HCT116 (cell line): ENCODE measurements around the gene GSG1L.

ENCODE experiments used
- EGR1 ChIP-seq: IDR thresholded peaks from 2 replicates; pipeline ENCODE4 v1.6.1; 2012; ENCODE audit warnings: low read depth
- EZH2 ChIP-seq: fragments of 200-600 bp; sonication (generic); IDR thresholded peaks from 2 replicates; pipeline ENCODE4 v1.6.1; 2017; ENCODE audit warnings: antibody characterized with exemption, mixed run types
- EZH2phosphoT487 ChIP-seq: fragments of 200-600 bp; IDR thresholded peaks from 2 replicates; pipeline ENCODE4 v1.6.1; 2018; ENCODE audit warnings: antibody characterized with exemption, borderline replicate concordance
- POLR2A ChIP-seq: IDR thresholded peaks from 2 replicates; pipeline ENCODE4 v1.7.0; 2011; ENCODE audit warnings: borderline replicate concordance; ENCODE audit not compliant: insufficient read depth, insufficient read length; ENCODE audit errors: extremely low read depth
- POLR2AphosphoS5 ChIP-seq: IDR thresholded peaks from 2 replicates; pipeline ENCODE4 v1.6.1; 2011; ENCODE audit warnings: mild to moderate bottlenecking, low read depth, low read length, moderate library complexity
- SIN3A ChIP-seq: IDR thresholded peaks from 2 replicates; pipeline ENCODE4 v1.6.1; 2012; ENCODE audit warnings: low read depth
- SP1 ChIP-seq: IDR thresholded peaks from 2 replicates; pipeline ENCODE4 v1.6.1; 2012; ENCODE audit warnings: low read depth
- TCF7L2 ChIP-seq: IDR thresholded peaks from 2 replicates; pipeline ENCODE4 v1.7.0; 2011; ENCODE audit warnings: borderline replicate concordance, inconsistent platforms; ENCODE audit not compliant: insufficient read depth, insufficient read length; ENCODE audit errors: extremely low read depth
- TF ChIP-seq, protein P1 (sequence below), 3 experiments: fragments of 200-600 bp in 1 of 3; sonication (generic) in 1 of 3; IDR thresholded peaks in 2 of 3; conservative IDR thresholded peaks in 1 of 3; 2 replicates each; pipeline ENCODE4 v1.5.1; 2012 to 2017; ENCODE audit warnings: low read depth in 2 of 3, low read length in 2 of 3, antibody characterized with exemption in 1 of 3, borderline replicate concordance in 1 of 3, control low read depth in 1 of 3, mild to moderate bottlenecking in 1 of 3, mixed read lengths in 1 of 3, mixed run types in 1 of 3, moderate library complexity in 1 of 3; ENCODE audit not compliant: insufficient read depth in 1 of 3
- TF ChIP-seq, protein P2 (sequence below): IDR thresholded peaks from 2 replicates; pipeline ENCODE4 v1.6.1; 2012
- TF ChIP-seq, protein P3 (sequence below): IDR thresholded peaks from 2 replicates; pipeline ENCODE4 v1.6.1; 2012; ENCODE audit warnings: low read depth

DNA sequence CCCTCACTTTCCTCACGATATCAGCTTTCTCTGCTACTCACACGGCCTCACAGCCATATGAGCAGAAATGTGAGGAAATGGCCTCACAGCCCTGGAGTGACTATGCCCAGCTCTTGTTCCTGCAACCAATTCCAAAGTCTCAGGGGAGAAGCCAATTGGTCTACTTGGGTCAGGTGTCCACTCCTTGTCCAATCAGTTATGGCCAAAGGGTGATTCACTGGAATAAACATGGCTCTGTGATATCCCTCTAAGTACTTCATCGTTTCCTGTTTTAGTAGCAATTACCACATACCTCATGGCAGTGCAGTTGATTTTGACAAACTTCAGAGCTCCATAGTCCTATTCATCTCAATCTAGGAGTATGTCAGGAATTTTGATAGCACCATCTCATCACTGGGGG, 318.2 kb downstream of the GSG1L start:
- no peak for TF ChIP-seq EZH2phosphoT487
- no peak for TF ChIP-seq EZH2
- TF ChIP-seq, protein P1, sequence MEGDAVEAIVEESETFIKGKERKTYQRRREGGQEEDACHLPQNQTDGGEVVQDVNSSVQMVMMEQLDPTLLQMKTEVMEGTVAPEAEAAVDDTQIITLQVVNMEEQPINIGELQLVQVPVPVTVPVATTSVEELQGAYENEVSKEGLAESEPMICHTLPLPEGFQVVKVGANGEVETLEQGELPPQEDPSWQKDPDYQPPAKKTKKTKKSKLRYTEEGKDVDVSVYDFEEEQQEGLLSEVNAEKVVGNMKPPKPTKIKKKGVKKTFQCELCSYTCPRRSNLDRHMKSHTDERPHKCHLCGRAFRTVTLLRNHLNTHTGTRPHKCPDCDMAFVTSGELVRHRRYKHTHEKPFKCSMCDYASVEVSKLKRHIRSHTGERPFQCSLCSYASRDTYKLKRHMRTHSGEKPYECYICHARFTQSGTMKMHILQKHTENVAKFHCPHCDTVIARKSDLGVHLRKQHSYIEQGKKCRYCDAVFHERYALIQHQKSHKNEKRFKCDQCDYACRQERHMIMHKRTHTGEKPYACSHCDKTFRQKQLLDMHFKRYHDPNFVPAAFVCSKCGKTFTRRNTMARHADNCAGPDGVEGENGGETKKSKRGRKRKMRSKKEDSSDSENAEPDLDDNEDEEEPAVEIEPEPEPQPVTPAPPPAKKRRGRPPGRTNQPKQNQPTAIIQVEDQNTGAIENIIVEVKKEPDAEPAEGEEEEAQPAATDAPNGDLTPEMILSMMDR (IDR thresholded peaks at IDR 0.05 in 2 of 3, conservative IDR thresholded peaks at IDR 0.05 in 1 of 3; ENCODE audit: borderline replicate concordance in 1 of 3, insufficient read depth in 1 of 3, low read depth in 2 of 3, low read length in 2 of 3): no peak
- no peak for TF ChIP-seq TCF7L2
- TF ChIP-seq POLR2AphosphoS5: no peak
- TF ChIP-seq POLR2A: no peak
- TF ChIP-seq SP1: no peak
- TF ChIP-seq, protein P2, sequence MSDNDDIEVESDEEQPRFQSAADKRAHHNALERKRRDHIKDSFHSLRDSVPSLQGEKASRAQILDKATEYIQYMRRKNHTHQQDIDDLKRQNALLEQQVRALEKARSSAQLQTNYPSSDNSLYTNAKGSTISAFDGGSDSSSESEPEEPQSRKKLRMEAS: no peak
- TF ChIP-seq, protein P3, sequence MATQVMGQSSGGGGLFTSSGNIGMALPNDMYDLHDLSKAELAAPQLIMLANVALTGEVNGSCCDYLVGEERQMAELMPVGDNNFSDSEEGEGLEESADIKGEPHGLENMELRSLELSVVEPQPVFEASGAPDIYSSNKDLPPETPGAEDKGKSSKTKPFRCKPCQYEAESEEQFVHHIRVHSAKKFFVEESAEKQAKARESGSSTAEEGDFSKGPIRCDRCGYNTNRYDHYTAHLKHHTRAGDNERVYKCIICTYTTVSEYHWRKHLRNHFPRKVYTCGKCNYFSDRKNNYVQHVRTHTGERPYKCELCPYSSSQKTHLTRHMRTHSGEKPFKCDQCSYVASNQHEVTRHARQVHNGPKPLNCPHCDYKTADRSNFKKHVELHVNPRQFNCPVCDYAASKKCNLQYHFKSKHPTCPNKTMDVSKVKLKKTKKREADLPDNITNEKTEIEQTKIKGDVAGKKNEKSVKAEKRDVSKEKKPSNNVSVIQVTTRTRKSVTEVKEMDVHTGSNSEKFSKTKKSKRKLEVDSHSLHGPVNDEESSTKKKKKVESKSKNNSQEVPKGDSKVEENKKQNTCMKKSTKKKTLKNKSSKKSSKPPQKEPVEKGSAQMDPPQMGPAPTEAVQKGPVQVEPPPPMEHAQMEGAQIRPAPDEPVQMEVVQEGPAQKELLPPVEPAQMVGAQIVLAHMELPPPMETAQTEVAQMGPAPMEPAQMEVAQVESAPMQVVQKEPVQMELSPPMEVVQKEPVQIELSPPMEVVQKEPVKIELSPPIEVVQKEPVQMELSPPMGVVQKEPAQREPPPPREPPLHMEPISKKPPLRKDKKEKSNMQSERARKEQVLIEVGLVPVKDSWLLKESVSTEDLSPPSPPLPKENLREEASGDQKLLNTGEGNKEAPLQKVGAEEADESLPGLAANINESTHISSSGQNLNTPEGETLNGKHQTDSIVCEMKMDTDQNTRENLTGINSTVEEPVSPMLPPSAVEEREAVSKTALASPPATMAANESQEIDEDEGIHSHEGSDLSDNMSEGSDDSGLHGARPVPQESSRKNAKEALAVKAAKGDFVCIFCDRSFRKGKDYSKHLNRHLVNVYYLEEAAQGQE: no peak
- no peak for TF ChIP-seq EGR1
- no peak for TF ChIP-seq SIN3A
